Middle frontal gyrus (tissue), 1 donor: ENCODE results near the gene HOXD3.

ENCODE experiments used
- DNase-seq: peaks from one replicate; pipeline ENCODE4 v3.0.0-alpha.2; 2015; ENCODE audit warnings: low spot score; ENCODE audit errors: extremely low spot score

The HOXD3 gene

GRCh38 chr2:176175709-176176607 lies 18.9 kb downstream of the HOXD3 start:
- DNase-seq = no peak

- no peak for DNase-seq
These were observed 20.5 kb downstream of the HOXD3 start for GRCh38 chr2:176177580-176178037.

- no peak for DNase-seq
These were observed 21.1 kb downstream of the HOXD3 start for GRCh38 chr2:176178038-176178756.

DNA sequence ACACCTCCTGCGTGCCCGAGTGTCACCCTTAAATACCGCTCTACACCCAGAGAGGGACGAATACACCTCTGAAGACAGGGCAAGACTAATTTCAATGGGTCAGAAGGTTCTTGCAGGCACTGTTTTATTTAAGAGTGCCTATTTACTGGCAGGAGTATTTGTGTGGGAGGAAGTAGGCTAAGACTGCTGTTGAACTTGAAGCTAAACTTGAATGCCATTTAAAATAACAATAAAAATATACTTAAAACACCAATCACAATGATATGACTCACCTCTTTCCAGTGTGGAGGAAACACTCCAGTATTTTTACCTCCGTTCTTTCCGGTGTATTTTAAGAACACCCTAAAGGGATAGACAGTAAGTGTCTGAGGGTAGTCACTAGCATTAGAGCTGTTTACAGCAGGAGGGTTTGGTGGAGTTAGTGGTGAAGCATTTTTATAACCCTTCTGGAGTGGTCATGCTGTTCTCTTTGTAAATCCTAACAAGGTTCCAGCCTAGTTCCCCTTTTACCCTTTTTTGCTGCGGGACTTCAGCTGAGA lies 21.7 kb downstream of the HOXD3 start:
- no peak for DNase-seq

- DNase-seq = no peak
These were observed 24.4 kb downstream of the HOXD3 start for GRCh38 chr2:176181551-176181950.

- DNase-seq = no peak
These were observed 25.6 kb downstream of the HOXD3 start for GRCh38 chr2:176182671-176183070.

DNA sequence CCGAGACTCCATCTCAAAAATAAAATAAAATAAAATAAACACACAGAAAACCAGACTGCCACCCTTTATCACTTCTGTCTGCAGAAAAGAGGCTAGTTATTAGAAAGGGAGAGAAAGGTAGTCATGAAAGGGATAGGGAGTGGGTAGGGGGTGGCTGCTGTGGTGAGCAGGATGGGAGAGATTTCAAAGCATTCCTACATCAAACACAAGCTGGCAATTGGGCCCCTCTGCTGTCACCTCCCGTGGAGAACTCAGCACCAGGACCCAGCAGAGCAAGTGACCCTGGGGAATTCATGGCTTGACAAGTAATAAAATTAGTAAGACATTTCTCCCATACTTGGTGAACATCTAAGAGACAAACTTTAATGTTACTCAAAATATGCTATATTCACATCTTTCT lies 27.6 kb downstream of the HOXD3 start:
- no peak for DNase-seq

DNA sequence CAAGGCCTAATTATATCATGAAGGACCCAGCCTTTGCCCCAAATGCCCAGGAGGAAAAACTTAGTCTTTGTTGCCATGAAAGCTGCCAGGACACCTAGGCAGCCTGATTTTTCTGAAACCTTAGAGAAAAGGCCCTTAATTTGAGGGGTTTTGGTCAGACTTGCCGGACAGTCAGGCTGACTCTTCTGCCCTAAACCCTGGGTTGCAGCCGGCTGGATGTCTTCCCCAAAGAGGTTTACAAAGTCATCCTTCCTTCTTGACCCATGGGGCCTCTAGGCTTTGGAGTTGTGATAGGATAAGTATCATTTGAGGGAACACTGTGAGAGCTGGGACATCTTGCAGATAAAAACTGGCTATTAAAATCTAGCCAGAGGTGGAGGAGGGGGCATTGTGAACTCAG lies 28.9 kb downstream of the HOXD3 start:
- DNase-seq = no peak

DNA sequence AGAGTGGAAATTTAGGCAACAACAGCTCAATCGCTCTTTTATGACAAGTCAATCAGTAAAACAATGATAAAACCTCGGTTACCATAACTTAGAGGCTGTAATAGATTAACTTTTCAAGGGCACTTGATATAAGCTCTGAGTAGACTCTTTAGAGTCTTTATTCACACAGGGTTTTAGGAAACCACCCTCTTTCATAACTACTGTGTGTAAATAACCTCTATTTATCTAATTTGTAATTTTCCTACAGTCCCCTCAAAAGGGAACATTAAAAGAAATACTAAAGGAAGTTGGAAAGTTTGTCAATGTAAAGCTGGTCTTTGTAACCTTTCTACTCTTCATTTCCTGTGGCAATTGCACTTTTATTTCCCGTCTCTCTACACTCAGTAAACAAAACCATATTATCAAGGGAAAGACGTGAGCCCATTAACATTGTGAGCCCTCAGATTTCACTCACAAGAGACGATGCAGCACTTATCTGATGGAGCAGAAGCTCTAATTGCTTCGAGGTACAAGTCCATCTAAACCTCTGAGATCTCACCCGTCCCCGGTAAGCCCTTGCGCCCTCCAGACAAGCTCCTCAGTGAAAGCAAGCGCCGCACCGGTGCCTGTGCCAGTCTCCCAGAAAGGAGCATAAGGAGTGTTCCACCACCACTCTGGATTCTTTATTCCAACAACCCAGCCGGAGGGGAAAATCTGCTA lies 30.2 kb downstream of the HOXD3 start:
- DNase-seq = no peak

- DNase-seq = no peak
These were observed 31.0 kb downstream of the HOXD3 start, which contains the start of gene HOXD1 for GRCh38 chr2:176187899-176188773. TSS of gene HOXD1 (plus strand) at chr2:176188668. CDS start at chr2:176188802, 134 bp downstream.

GRCh38 chr2:176188774-176189680 lies 31.9 kb downstream of the HOXD3 start:
- DNase-seq = no peak

DNA sequence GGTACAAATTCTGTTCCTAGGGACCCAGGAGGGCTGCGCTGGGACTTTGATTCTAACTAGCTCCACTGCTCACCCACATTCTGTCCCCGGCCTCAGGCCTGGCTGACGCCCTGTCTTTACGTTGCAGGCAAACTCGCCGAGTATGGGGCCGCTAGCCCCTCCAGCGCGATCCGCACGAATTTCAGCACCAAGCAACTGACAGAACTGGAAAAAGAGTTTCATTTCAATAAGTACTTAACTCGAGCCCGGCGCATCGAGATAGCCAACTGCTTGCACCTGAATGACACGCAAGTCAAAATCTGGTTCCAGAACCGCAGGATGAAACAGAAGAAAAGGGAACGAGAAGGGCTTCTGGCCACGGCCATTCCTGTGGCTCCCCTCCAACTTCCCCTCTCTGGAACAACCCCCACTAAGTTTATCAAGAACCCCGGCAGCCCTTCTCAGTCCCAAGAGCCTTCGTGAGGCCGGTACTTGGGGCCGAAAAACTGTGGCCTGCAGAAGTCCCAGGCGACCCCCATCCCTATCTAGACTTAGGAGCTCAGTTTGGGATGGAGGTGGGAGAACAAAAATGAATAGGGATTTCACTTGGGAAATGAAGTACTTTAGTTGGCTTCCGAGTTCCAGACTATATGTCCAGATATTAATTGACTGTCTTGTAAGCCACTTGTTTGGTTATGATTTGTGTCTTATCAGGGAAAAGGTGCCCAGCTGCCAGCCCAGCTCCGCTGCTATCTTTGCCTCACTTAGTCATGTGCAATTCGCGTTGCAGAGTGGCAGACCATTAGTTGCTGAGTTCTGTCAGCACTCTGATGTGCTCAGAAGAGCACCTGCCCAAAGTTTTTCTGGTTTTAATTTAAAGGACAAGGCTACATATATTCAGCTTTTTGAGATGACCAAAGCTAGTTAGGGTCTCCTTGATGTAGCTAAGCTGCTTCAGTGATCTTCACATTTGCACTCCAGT lies 32.9 kb downstream of the HOXD3 start:
- no peak for DNase-seq

DNA sequence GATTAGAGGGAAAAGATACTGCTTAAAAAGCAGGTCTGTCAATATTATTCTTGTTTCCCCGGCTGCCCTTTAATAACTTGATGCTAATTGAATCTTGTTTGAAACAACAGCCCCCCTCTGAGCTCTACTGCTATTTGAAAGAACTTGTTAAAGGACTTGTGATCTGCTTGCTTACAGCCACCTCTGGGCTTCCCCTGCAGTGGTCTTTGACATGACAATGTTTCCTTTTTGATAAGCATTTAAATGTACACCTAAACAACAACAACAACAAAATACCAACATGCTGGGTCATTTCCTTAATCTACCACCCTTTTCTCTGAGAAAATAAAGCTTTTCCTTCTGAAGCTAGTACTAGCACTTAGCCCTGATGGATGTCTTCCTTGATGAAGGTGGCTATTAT lies 35.2 kb downstream of the HOXD3 start:
- DNase-seq = no peak

DNA sequence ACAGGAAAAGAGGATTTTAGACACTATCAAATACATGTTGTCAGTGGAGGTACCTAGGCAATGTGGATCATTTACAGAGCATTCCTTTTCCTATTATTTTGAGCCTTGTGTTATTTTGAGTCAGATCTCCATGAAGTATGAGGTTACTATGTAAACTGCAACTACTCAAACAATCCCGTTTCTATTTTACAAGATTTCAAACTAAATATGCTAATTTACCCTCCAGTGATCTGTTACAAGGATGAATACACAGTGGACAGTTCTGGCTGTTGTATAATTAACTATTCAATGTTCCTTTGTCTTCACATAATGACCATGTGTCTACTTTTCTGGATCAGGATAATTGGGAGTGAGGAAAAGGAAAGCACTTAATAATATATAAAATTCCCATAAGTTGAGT lies 35.9 kb downstream of the HOXD3 start:
- DNase-seq = no peak

DNA sequence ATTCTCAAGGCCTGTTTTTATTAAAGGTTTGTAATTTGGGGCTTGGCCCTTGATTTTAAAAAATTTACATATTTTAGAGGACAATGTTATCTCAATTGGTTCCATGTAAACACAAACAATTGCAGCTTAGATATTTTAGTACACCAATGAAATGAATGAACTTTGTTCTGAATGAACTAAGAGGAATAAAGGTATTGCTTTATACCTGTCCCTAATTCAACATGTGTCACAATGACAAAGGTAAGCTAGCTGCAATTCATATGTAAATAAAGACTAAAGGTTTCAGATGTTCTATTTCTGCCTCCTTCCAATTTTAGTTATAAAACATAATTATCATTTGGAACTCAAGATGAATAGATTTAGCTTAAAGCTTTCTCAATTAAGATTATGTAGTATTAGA lies 42.8 kb downstream of the HOXD3 start:
- no peak for DNase-seq

DNA sequence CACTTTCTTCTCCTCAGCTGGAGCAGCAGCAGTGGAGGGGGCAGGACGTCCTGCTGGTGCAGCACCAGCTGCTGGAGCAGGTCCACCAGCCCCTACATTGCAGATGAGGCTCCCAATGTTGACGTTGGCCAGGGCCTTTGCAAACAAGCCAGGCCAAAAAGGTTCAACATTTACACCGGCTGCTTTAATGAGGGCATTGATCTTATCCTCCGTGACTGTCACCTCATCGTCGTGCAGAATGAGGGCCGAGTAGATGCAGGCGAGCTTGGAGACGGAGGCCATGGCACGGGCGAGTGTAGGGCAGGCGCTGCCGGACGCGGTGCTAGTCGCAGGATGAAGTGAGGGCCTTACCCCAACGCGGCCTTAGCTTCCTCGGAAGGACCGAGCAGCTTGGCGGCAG lies 43.9 kb downstream of the HOXD3 start:
- no peak for DNase-seq

DNA sequence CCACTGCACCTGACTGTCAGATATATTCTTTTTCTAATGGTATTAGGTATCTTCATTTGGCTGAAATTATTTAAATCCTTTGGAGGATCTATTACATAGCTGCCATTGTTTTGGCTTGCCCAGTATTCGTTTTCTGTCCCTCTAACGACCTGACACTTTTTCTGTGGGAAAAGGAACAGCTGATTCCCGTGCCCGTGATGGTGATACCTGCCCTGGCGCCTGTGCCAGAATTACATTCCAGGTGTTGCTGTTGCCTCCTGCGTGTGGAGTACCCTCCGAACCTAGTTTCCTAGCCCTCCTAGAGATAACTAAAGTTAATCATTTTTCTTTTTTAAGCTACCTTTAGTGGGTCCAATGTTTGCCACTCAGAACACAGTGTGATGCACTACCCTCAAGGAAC lies 45.4 kb downstream of the HOXD3 start:
- no peak for DNase-seq

- no peak for DNase-seq
These were observed 48.0 kb downstream of the HOXD3 start for GRCh38 chr2:176205126-176205525.
